ENCODE data around the gene CFAP20DC. TPM values are rescaled to one million over a fixed set of nuclear protein-coding genes. Genes with fewer than 3 reads are reported as not detected.
"Not testable (repeated sequence)": the region's sequence is repeated elsewhere in the genome, so short reads cannot be mapped to it uniquely, and the experiment has no call there.

The CFAP20DC gene
- total and polyA plus RNA-seq, 5 donors = 0.14 to 0.28 (median 0.18) TPM; not detected in 1

DNA sequence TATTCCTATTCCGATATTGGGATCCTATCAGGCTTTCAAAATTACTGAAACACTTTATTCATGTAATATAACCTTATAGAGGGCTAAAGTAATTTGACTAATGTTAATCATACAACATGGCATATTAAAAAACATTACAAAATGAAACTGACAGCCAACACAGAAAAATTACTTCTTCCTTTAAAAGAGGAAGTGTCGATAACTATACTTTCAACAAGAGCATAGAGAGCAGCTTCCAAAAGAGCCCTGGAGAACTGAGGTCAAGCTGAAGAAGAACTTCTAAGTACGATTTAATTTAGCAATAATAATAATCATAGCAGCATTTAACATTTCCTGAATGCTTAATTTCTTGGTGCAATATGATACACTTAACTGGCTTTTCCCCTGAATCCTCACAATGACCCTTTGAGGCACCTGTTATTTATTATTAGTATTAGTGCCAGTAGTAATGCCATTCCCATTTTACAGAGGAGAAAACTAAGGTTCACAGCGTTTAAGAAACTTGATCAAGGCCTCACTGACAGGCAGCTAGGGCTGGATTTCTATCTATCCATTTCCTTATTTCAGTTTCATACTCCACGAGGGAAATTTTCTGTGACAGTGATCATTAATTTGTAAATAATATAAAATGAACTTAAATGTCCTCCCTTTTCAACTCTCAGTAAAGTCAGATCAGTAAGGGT lies 181.6 kb downstream of the CFAP20DC start:
- intact Hi-C loops (cut with DNase I) = no loop called here
- 71% methylated on average over 5 of the region's 5 CpGs for WGBS
- H3K4me1 ChIP-seq (ENCODE audit: control insufficient read depth, insufficient read depth, low read length) = no peaks in the 10 kb centered on the region
- H3K4me3 ChIP-seq (ENCODE audit: low read length) = no peak overlapping the region
- no peaks in the 10 kb centered on the region for H3K9me3 ChIP-seq (ENCODE audit: control insufficient read depth, low read length)
- H3K27me3 ChIP-seq (ENCODE audit: control insufficient read depth, insufficient read depth) = no peaks in the 10 kb centered on the region
- no peak overlapping the region for H3K27ac ChIP-seq (ENCODE audit: low read length)
- no peak for ATAC-seq
- no peak for DNase-seq

DNA sequence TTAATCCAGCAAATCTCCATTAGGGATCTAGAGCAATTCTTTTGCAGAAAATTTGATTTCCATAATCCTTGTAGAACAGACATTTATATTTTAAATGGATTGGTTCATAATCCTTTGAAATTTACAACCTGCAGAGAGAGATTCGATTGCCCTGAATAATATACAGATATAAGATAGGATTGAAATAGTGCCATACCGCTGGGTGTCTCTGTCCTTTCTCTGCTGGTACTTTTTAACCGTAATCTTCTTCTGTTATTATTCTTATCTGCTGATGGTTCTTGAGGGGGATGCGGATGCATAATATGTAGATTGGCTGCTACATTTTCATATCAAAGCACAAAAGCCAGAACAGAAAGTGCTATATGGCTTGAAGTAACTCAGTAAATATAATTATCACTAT lies 182.2 kb downstream of the CFAP20DC start:
- intact Hi-C loops (cut with DNase I) = no loop called here
- ATAC-seq (no peak), DNase-seq (no peak)
- Histone ChIP-seq H3K9me3 (ENCODE audit: control insufficient read depth, low read length) (no peaks in the 10 kb centered on the region), H3K27ac (ENCODE audit: low read length) (no peak overlapping the region), H3K27me3 (ENCODE audit: control insufficient read depth, insufficient read depth) (no peaks in the 10 kb centered on the region), H3K4me1 (ENCODE audit: control insufficient read depth, insufficient read depth, low read length) (no peaks in the 10 kb centered on the region), H3K4me3 (ENCODE audit: low read length) (no peak overlapping the region)
- WGBS = 60% methylated on average over 4 of the region's 4 CpGs

DNA sequence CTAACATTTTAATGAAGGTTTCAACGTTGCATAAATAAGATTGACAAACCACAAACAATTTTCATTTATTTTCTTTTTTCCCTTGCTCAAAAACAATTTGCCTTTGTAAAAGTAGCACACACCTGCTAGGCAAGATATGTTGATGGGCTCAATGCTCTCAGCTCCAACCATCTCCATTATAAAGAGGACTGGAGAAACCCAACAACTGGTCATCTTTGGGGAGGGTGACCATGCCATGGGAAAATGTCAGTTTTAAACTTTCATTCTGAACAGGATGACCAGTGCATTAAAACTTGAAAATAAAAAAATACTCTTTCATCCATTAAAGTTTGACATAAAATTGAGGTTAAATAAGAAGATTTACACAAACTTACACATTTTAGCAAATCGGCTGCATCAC lies 183.7 kb downstream of the CFAP20DC start:
- no peaks in the 10 kb centered on the region for H3K9me3 ChIP-seq (ENCODE audit: control insufficient read depth, low read length)
- DNase-seq = no peak
- H3K27me3 ChIP-seq (ENCODE audit: control insufficient read depth, insufficient read depth) = no peaks in the 10 kb centered on the region
- intact Hi-C loops (cut with DNase I) = no loop called here
- no peak for ATAC-seq
- no peak overlapping the region for H3K27ac ChIP-seq (ENCODE audit: low read length)
- H3K4me1 ChIP-seq (ENCODE audit: control insufficient read depth, insufficient read depth, low read length) = no peaks in the 10 kb centered on the region
- WGBS = 57% methylated on average over 2 of the region's 2 CpGs
- no peak overlapping the region for H3K4me3 ChIP-seq (ENCODE audit: low read length)

DNA sequence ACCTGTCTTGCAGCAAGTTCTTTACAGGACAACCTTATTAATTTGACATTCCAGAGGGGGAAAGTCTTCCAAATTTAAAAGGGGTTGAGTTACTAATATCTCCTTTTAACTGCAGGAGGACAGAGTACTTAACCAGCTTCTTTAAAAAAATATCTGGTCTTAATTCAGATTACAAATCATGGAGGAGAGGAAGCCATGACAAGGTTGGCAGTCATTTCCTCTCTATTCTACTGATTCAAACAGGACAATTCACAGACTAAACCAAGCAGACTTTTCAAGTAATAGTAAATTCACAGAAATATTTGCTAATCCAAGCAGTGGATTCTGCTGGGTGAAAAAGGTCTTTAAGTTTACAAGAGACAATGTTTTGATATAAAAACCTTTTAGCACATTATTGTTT lies 185.3 kb downstream of the CFAP20DC start:
- no peak overlapping the region for H3K27ac ChIP-seq (ENCODE audit: low read length)
- intact Hi-C loops (cut with DNase I) = no loop called here
- no peaks in the 10 kb centered on the region for H3K27me3 ChIP-seq (ENCODE audit: control insufficient read depth, insufficient read depth)
- H3K9me3 ChIP-seq (ENCODE audit: control insufficient read depth, low read length) = no peaks in the 10 kb centered on the region
- DNase-seq (no peak), ATAC-seq (no peak)
- H3K4me3 ChIP-seq (ENCODE audit: low read length) = no peak overlapping the region
- no peaks in the 10 kb centered on the region for H3K4me1 ChIP-seq (ENCODE audit: control insufficient read depth, insufficient read depth, low read length)

DNA sequence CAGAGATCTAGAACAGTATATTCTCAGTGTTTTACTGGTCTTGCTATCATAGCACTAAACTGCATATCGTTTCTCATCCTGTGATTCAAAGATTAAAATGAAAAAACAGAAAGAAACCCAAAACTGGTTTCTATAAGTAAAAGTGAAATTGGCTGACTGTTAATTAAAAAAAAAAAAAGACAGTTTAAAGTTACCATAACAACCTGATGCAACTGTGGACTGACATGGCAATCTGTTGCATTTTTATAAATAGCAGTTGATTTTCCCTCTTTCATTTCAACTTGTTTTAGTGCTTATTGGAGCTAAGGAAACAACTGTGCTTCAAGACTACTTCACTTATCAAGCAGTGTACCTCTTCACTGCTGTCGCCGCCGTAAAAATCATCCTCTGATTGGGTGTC lies 186.6 kb downstream of the CFAP20DC start:
- Histone ChIP-seq H3K4me1 (ENCODE audit: control insufficient read depth, insufficient read depth, low read length) (no peaks in the 10 kb centered on the region), H3K27ac (ENCODE audit: low read length) (no peak overlapping the region), H3K4me3 (ENCODE audit: low read length) (no peak overlapping the region), H3K9me3 (ENCODE audit: control insufficient read depth, low read length) (no peaks in the 10 kb centered on the region), H3K27me3 (ENCODE audit: control insufficient read depth, insufficient read depth) (no peaks in the 10 kb centered on the region)
- ATAC-seq = no peak
- intact Hi-C loops (cut with DNase I) = no loop called here
- DNase-seq = no peak
- 77% methylated on average over 4 of the region's 4 CpGs for WGBS

DNA sequence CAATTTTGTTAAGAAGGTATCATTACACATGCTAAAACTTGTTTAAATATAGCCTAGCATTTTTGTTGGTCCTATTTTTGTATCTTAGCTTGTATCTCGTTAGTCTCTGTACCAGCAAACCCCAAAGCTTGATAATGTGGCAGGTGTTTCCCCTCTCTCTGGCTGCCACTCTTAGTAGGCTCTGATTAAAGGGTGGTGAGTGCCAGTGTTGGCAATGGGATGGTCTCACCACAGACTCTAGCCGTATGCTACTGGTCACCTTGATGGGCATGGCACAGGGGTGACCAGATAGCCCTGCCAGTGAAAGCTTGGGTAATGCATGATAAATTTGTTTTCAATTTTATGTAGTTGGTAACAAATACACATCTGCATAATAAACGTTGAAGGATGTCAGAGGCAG lies 188.3 kb downstream of the CFAP20DC start:
- Histone ChIP-seq H3K9me3 (ENCODE audit: control insufficient read depth, low read length) (no peaks in the 10 kb centered on the region), H3K4me3 (ENCODE audit: low read length) (no peak overlapping the region), H3K4me1 (ENCODE audit: control insufficient read depth, insufficient read depth, low read length) (no peaks in the 10 kb centered on the region), H3K27me3 (ENCODE audit: control insufficient read depth, insufficient read depth) (no peaks in the 10 kb centered on the region), H3K27ac (ENCODE audit: low read length) (no peak overlapping the region)
- DNase-seq (no peak), ATAC-seq (no peak)
- intact Hi-C loops (cut with DNase I) = no loop called here
- 59% methylated on average over 3 of the region's 3 CpGs for WGBS

DNA sequence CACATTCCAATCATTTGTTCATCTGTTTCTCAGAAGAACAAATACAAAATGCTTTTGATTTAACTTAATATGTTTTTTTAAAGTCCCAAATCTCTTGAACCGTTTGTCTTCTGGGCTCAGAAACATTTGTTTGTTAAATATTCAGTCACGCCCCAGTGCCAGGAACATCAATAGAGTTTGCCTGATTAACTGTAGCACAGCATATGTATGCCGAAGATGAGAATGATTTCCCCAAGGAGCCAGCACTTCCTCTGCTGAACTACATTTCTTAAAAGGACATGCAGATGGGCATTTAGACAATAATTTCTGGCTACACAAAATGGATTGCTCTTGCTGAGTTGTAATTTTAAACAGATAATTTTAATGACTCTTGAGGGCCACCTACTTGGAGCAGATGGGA lies 191.7 kb downstream of the CFAP20DC start:
- no peaks in the 10 kb centered on the region for H3K9me3 ChIP-seq (ENCODE audit: control insufficient read depth, low read length)
- no peaks in the 10 kb centered on the region for H3K27me3 ChIP-seq (ENCODE audit: control insufficient read depth, insufficient read depth)
- no peak overlapping the region for H3K4me3 ChIP-seq (ENCODE audit: low read length)
- H3K27ac ChIP-seq (ENCODE audit: low read length) = no peak overlapping the region
- no peak for ATAC-seq
- DNase-seq = no peak
- no peaks in the 10 kb centered on the region for H3K4me1 ChIP-seq (ENCODE audit: control insufficient read depth, insufficient read depth, low read length)
- intact Hi-C loops (cut with DNase I) = no loop called here
- WGBS = 36% methylated on average over 3 of the region's 3 CpGs

DNA sequence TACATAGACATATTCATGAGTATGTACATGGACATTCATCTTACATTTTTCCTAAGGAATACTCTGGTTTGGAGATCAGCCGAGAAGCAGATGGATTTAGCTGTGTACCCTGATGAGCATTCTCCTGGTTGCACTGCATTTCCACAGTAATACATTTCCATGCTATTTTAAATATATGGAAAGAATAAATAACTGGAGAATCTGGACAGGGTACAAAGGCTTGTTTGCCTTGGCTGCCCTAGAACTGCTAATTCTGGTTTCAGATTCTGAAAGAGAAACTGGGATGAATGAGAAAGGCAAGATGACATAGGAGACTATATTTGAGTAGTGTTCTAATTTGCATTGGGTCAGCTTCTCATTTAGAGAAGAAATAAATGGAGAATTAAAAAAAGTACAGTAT lies 192.4 kb downstream of the CFAP20DC start:
- peak in 1 of 2 donors; percentile 37 for ATAC-seq
- WGBS = 78% methylated on average over 1 of the region's 1 CpG
- H3K4me3 ChIP-seq (ENCODE audit: low read length) = no peak overlapping the region
- H3K27ac ChIP-seq (ENCODE audit: low read length) = no peak overlapping the region
- no peaks in the 10 kb centered on the region for H3K4me1 ChIP-seq (ENCODE audit: control insufficient read depth, insufficient read depth, low read length)
- H3K9me3 ChIP-seq (ENCODE audit: control insufficient read depth, low read length) = no peaks in the 10 kb centered on the region
- H3K27me3 ChIP-seq (ENCODE audit: control insufficient read depth, insufficient read depth) = no peaks in the 10 kb centered on the region
- no peak for DNase-seq
- intact Hi-C loops (cut with DNase I) = no loop called here

DNA sequence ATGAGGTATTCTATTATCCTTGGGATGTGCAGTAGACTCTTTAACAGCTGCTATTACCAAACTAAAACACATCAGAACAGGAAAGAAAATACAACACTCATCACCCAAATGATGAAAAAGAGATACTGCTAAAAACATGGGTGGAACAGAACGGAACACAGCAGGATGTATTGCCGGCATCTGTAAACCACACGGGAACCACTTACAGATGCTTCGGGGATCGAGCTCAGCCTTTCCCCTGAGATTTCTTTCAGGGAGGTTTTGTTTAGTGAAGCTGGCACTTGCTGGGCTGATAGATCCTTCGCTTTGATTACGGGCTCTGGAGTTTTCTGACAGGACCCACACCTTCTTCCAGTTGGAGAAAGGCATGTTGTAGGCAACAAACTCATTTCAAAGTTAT lies 201.0 kb downstream of the CFAP20DC start:
- ATAC-seq = no peak
- no peak overlapping the region for H3K27ac ChIP-seq (ENCODE audit: low read length)
- 63% methylated on average over 7 of the region's 7 CpGs for WGBS
- H3K4me1 ChIP-seq (ENCODE audit: control insufficient read depth, insufficient read depth, low read length) = no peaks in the 10 kb centered on the region
- H3K27me3 ChIP-seq (ENCODE audit: control insufficient read depth, insufficient read depth) = no peaks in the 10 kb centered on the region
- DNase-seq = no peak
- H3K4me3 ChIP-seq (ENCODE audit: low read length) = no peak overlapping the region
- no peaks in the 10 kb centered on the region for H3K9me3 ChIP-seq (ENCODE audit: control insufficient read depth, low read length)
- intact Hi-C loops (cut with DNase I) = no loop called here

DNA sequence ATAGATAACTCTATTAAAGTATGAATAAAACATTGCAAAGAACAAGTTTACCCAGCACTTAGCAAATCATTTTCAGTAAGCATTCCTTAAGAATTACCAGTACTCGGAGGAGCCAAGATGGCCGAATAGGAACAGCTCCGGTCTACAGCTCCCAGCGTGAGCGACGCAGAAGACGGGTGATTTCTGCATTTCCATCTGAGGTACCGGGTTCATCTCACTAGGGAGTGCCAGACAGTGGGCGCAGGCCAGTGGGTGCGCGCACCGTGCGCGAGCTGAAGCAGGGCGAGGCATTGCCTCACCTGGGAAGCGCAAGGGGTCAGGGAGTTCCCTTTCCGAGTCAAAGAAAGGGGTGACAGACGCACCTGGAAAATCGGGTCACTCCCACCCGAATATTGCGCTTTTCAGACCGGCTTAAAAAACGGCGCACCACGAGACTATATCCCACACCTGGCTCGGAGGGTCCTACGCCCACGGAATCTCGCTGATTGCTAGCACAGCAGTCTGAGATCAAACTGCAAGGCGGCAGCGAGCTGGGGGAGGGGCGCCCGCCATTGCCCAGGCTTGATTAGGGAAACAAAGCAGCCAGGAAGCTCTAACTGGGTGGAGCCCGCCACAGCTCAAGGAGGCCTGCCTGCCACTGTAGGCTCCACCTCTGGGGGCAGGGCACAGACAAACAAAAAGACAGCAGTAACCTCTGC lies 207.6 kb downstream of the CFAP20DC start:
- H3K27ac ChIP-seq (ENCODE audit: low read length); ATAC-seq; H3K9me3 ChIP-seq (ENCODE audit: control insufficient read depth, low read length); H3K27me3 ChIP-seq (ENCODE audit: control insufficient read depth, insufficient read depth); H3K4me1 ChIP-seq (ENCODE audit: control insufficient read depth, insufficient read depth, low read length); H3K4me3 ChIP-seq (ENCODE audit: low read length); intact Hi-C loops (cut with DNase I); DNase-seq: not testable (repeated sequence)
- 87% methylated on average over 16 of the region's 34 CpGs for WGBS

DNA sequence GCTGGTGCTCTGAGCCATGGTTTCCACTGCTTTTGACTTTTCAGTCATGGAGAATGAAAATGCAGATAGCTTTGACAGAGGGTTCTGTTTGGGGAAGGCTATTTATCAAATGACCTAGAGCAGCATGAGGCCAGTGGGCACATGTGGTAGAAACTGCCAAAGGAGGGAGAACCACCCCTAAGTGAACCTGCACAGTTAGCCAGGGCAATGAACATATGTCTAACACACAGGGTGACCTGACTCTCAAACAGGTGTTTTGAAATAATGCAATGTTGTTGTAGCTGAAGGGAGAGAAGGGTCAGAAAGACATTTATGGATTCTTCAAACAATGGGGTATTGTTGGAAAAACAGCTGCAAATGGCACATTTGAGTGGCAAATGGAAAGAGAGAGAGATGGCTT lies 208.9 kb downstream of the CFAP20DC start:
- Histone ChIP-seq H3K27me3 (ENCODE audit: control insufficient read depth, insufficient read depth) (no peaks in the 10 kb centered on the region), H3K9me3 (ENCODE audit: control insufficient read depth, low read length) (no peaks in the 10 kb centered on the region), H3K4me3 (ENCODE audit: low read length) (no peak overlapping the region), H3K27ac (ENCODE audit: low read length) (no peak overlapping the region), H3K4me1 (ENCODE audit: control insufficient read depth, insufficient read depth, low read length) (no peaks in the 10 kb centered on the region)
- ATAC-seq (no peak), DNase-seq (no peak)
- intact Hi-C loops (cut with DNase I) = no loop called here

DNA sequence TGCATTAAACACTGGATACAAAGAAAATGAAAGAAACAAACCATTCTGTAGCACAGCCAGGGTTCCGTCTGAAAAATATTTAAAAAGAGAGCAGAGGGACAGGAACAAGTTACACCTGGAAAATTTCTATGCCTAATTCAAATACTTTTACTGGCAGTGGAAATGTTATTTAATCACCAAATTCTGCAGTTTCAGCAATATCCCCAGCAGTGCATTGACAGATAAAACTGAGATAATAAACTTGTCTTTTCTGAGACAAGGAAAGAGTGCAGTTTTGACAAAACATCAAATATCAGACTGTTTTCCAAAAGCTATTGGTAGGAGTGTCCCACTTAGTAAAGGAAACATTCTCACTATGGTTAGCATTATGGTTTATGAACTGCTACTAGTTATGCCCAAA lies 209.9 kb downstream of the CFAP20DC start:
- no peak overlapping the region for H3K4me3 ChIP-seq (ENCODE audit: low read length)
- H3K4me1 ChIP-seq (ENCODE audit: control insufficient read depth, insufficient read depth, low read length) = no peaks in the 10 kb centered on the region
- DNase-seq = no peak
- WGBS = 80% methylated on average over 1 of the region's 1 CpG
- ATAC-seq = no peak
- H3K27ac ChIP-seq (ENCODE audit: low read length) = no peak overlapping the region
- H3K9me3 ChIP-seq (ENCODE audit: control insufficient read depth, low read length) = no peaks in the 10 kb centered on the region
- no peaks in the 10 kb centered on the region for H3K27me3 ChIP-seq (ENCODE audit: control insufficient read depth, insufficient read depth)
- intact Hi-C loops (cut with DNase I) = no loop called here

Data from right cardiac atrium (tissue), 5 donors.